T-helper 17 cell (primary cell): Measurements from ENCODE around the gene APCDD1L. TPM values are rescaled to one million over a fixed set of nuclear protein-coding genes. Genes with fewer than 3 reads are reported as not detected.
"Not testable (repeated sequence)": the region's sequence is repeated elsewhere in the genome, so short reads cannot be mapped to it uniquely, and the experiment has no call there.

Experiments
- ATAC-seq: fragments of 150-1000 bp; cut with Tn5 transposase; 2 replicates; pipeline ENCODE4 v1.10.0; 2021; ENCODE audit warnings: mild to moderate bottlenecking, moderate library complexity
- DNase-seq, 3 donors: peaks; one replicate each; pipeline versions ENCODE4 v3.0.0 to v3.0.0-alpha.2; 2020 to 2021
- H3K9me3 ChIP-seq: one replicate; pipeline ENCODE4 v1.7.0; 2013; ENCODE audit warnings: low read length, mild to moderate bottlenecking; ENCODE audit not compliant: control insufficient read depth, poor library complexity, severe bottlenecking
- H3K27ac Mint-ChIP-seq: one replicate; pipeline ENCODE4 v1.8.0; 2022; ENCODE audit warnings: mild to moderate bottlenecking, moderate library complexity, mixed read lengths
- H3K27me3 Mint-ChIP-seq: one replicate; pipeline ENCODE4 v1.8.0; 2022; ENCODE audit warnings: mixed read lengths
- H3K36me3 Mint-ChIP-seq: one replicate; pipeline ENCODE4 v1.8.0; 2022; ENCODE audit warnings: low read depth, mixed read lengths
- H3K4me1 Mint-ChIP-seq: one replicate; pipeline ENCODE4 v1.8.0; 2022; ENCODE audit warnings: mild to moderate bottlenecking, mixed read lengths
- H3K4me3 Mint-ChIP-seq: one replicate; pipeline ENCODE4 v1.8.0; 2022; ENCODE audit warnings: mild to moderate bottlenecking, moderate library complexity, mixed read lengths
- total RNA-seq, 4 donors: library from RNA in 2 of 4; stranded (reverse) in 2 of 4; gene quantifications; one replicate each; pipeline ENCODE4 v1.2.3 and lab custom pipeline; 2022 to 2026

Gene APCDD1L
- total RNA-seq, 2 donors from 2014 or later: not detected

- H3K27me3 Mint-ChIP-seq: no peaks in the 10 kb centered on the region
- ATAC-seq (no peak), DNase-seq (no peak)
- peaks cover 21% of the 10 kb centered on the region for H3K4me1 Mint-ChIP-seq
- H3K27ac Mint-ChIP-seq: peak overlapping the region; percentile 62
- peaks cover 7% of the 10 kb centered on the region for H3K36me3 Mint-ChIP-seq
- no peaks in the 10 kb centered on the region for H3K9me3 ChIP-seq
- H3K4me3 Mint-ChIP-seq: no peak overlapping the region
Measured at GRCh38 chr20:58440021-58440767, 75.0 kb downstream of the APCDD1L start.

- Mint-ChIP-seq H3K4me3 (no peak overlapping the region), H3K27ac (no peak overlapping the region), H3K4me1 (peaks cover 21% of the 10 kb centered on the region), H3K36me3 (peaks cover 7% of the 10 kb centered on the region), H3K27me3 (no peaks in the 10 kb centered on the region)
- DNase-seq (no peak), ATAC-seq (no peak)
- no peaks in the 10 kb centered on the region for H3K9me3 ChIP-seq
Measured at GRCh38 chr20:58438970-58439808, 76.0 kb downstream of the APCDD1L start.

GRCh38 chr20:58436868-58437645 is 78.1 kb downstream of the APCDD1L start:
- DNase-seq (no peak), ATAC-seq (no peak)
- Mint-ChIP-seq H3K27ac (no peak overlapping the region), H3K4me1 (peaks cover 27% of the 10 kb centered on the region), H3K27me3 (no peaks in the 10 kb centered on the region), H3K36me3 (no peaks in the 10 kb centered on the region), H3K4me3 (no peak overlapping the region)
- no peaks in the 10 kb centered on the region for H3K9me3 ChIP-seq

GRCh38 chr20:58435237-58435636 is 80.0 kb downstream of the APCDD1L start:
- no peak overlapping the region for H3K4me3 Mint-ChIP-seq
- H3K9me3 ChIP-seq: no peaks in the 10 kb centered on the region
- H3K4me1 Mint-ChIP-seq: peaks cover 29% of the 10 kb centered on the region
- no peaks in the 10 kb centered on the region for H3K27me3 Mint-ChIP-seq
- DNase-seq: no peak
- ATAC-seq: no peak
- no peak overlapping the region for H3K27ac Mint-ChIP-seq
- no peaks in the 10 kb centered on the region for H3K36me3 Mint-ChIP-seq

GRCh38 chr20:58434326-58434725 is 80.9 kb downstream of the APCDD1L start:
- H3K9me3 ChIP-seq: no peaks in the 10 kb centered on the region

GRCh38 chr20:58433759-58434158 is 81.4 kb downstream of the APCDD1L start:
- Mint-ChIP-seq H3K4me3 (no peak overlapping the region), H3K27ac (peak overlapping the region; percentile 56), H3K27me3 (no peaks in the 10 kb centered on the region), H3K4me1 (peaks cover 31% of the 10 kb centered on the region), H3K36me3 (no peaks in the 10 kb centered on the region)
- DNase-seq (no peak), ATAC-seq (no peak)
- H3K9me3 ChIP-seq: no peaks in the 10 kb centered on the region

More at GRCh38 chr20:58434326-58434725, 80.9 kb downstream of the APCDD1L start:
- H3K4me3 Mint-ChIP-seq: no peak overlapping the region
- no peaks in the 10 kb centered on the region for H3K36me3 Mint-ChIP-seq
- DNase-seq: no peak
- H3K27ac Mint-ChIP-seq: no peak overlapping the region
- no peak for ATAC-seq
- no peaks in the 10 kb centered on the region for H3K27me3 Mint-ChIP-seq
- H3K4me1 Mint-ChIP-seq: peaks cover 29% of the 10 kb centered on the region

- Mint-ChIP-seq H3K27ac (peak overlapping the region; percentile 56), H3K27me3 (no peaks in the 10 kb centered on the region), H3K36me3 (no peaks in the 10 kb centered on the region), H3K4me3 (no peak overlapping the region), H3K4me1 (peaks cover 30% of the 10 kb centered on the region)
- H3K9me3 ChIP-seq: no peaks in the 10 kb centered on the region
- DNase-seq (no peak), ATAC-seq (no peak)
Measured at GRCh38 chr20:58433029-58433647, 82.1 kb downstream of the APCDD1L start.

- DNase-seq (no peak), ATAC-seq (no peak)
- Mint-ChIP-seq H3K4me1 (peaks cover 24% of the 10 kb centered on the region), H3K27me3 (no peaks in the 10 kb centered on the region), H3K36me3 (no peaks in the 10 kb centered on the region), H3K4me3 (no peak overlapping the region), H3K27ac (peak overlapping the region; percentile 67)
- no peaks in the 10 kb centered on the region for H3K9me3 ChIP-seq
Measured at GRCh38 chr20:58432186-58432954, 82.8 kb downstream of the APCDD1L start.

GRCh38 chr20:58431134-58431533 is 84.1 kb downstream of the APCDD1L start:
- DNase-seq (no peak), ATAC-seq (no peak)
- peaks cover 23% of the 10 kb centered on the region for H3K4me1 Mint-ChIP-seq
- no peaks in the 10 kb centered on the region for H3K9me3 ChIP-seq
- no peaks in the 10 kb centered on the region for H3K27me3 Mint-ChIP-seq
- H3K4me3 Mint-ChIP-seq: no peak overlapping the region
- H3K36me3 Mint-ChIP-seq: no peaks in the 10 kb centered on the region
- no peak overlapping the region for H3K27ac Mint-ChIP-seq

- no peak for DNase-seq
- Mint-ChIP-seq H3K4me1 (peaks cover 23% of the 10 kb centered on the region), H3K36me3 (no peaks in the 10 kb centered on the region), H3K27ac (no peak overlapping the region), H3K27me3 (no peaks in the 10 kb centered on the region), H3K4me3 (no peak overlapping the region)
- no peaks in the 10 kb centered on the region for H3K9me3 ChIP-seq
- no peak for ATAC-seq
Measured at GRCh38 chr20:58429303-58429702, 85.9 kb downstream of the APCDD1L start.

GRCh38 chr20:58428364-58428763 is 86.8 kb downstream of the APCDD1L start:
- H3K4me1 Mint-ChIP-seq: peaks cover 25% of the 10 kb centered on the region
- no peaks in the 10 kb centered on the region for H3K27me3 Mint-ChIP-seq
- H3K36me3 Mint-ChIP-seq: no peaks in the 10 kb centered on the region
- no peak overlapping the region for H3K4me3 Mint-ChIP-seq
- DNase-seq (no peak), ATAC-seq (no peak)
- no peaks in the 10 kb centered on the region for H3K9me3 ChIP-seq
- no peak overlapping the region for H3K27ac Mint-ChIP-seq

GRCh38 chr20:58427571-58427970 is 87.6 kb downstream of the APCDD1L start:
- not testable (repeated sequence) for H3K27ac Mint-ChIP-seq, H3K4me3 Mint-ChIP-seq, H3K9me3 ChIP-seq, ATAC-seq, DNase-seq, H3K27me3 Mint-ChIP-seq, H3K36me3 Mint-ChIP-seq
- peaks cover 19% of the 10 kb centered on the region for H3K4me1 Mint-ChIP-seq
